Lower leg skin (tissue), 4 donors: Measurements from ENCODE around the gene MAGOH. TPM values are rescaled to one million over a fixed set of nuclear protein-coding genes. Genes with fewer than 3 reads are reported as not detected.

Experiments used
- DNase-seq, 2 donors: peaks; one replicate each; pipeline ENCODE4 v3.0.0-alpha.2; 2019; ENCODE audit warnings: low spot score in 2 of 2
- H3K4me3 ChIP-seq: fragments of 200-600 bp; sonication (generic); 2 replicates; pipeline ENCODE4 v1.5.1; 2017; ENCODE audit warnings: mild to moderate bottlenecking, low read depth; ENCODE audit not compliant: poor library complexity, severe bottlenecking
- POLR2A ChIP-seq, 2 donors: fragments of 450-650 bp; IDR thresholded peaks; one replicate each; pipeline ENCODE4 v1.6.1; 2016 to 2017; ENCODE audit warnings: antibody characterized with exemption in 2 of 2, mild to moderate bottlenecking in 1 of 2, moderate library complexity in 1 of 2
- WGBS, 2 donors: methylation state at CpG; one replicate each; pipeline ENCODE4 v1.1.5; 2018; 5-methylcytosine and 5-hydroxymethylcytosine counted together
- intact Hi-C: fragments of 100-400 bp; cut with DNase I; formaldehyde crosslinking; loops from one replicate; pipeline ENCODE4 v1.15.0; 2023; ENCODE audit warnings: low total_unique reads
- total RNA-seq, 4 donors: library from RNA; depleted of rRNA; stranded (reverse); fragments of >200 nt; gene quantifications; one replicate each; pipeline ENCODE4 v1.1.0, GENCODE V29; 2016
- TF ChIP-seq, protein P1 (sequence below), 3 donors: fragments of 450-650 bp; IDR thresholded peaks; one replicate each; pipeline ENCODE4 v1.5.1; 2016; ENCODE audit warnings: antibody characterized with exemption in 3 of 3, mild to moderate bottlenecking in 3 of 3, moderate library complexity in 2 of 3

The MAGOH gene
- total RNA-seq, 4 donors from 2014 or later, result 15.2 to 33.7 (median 21.1) TPM

DNA sequence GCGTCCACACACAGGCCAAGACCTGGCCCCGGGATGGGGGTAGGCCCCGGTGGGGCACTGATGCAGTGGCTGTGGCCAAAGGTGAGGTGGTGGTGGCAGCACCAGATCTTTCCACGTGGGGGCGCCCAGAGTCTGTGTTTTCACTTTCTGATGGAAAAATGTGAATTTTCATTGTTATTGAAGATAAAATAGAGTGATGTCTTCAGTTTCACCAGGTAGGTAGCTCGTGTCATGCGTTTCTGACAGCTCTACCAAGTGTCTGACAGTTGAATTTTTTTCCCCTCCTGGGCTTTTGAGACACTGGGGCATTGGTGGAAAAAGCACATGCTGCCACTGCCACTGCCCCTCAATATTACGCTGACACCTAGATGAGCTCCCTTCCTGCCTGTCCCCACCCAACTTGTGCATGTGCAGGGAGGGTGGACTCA lies 40.0 kb upstream of the MAGOH start:
- peak; percentile 26 to 90 for DNase-seq
- H3K4me3 ChIP-seq, result no peak overlapping the region
- intact Hi-C loops, result loop anchor here (2.0 kb wide), 1 partner anchor 114 kb away; no protein-coding TSS in a partner anchor
- TF ChIP-seq POLR2A (IDR thresholded peaks at IDR 0.05), result no peak
- TF ChIP-seq, protein P1, sequence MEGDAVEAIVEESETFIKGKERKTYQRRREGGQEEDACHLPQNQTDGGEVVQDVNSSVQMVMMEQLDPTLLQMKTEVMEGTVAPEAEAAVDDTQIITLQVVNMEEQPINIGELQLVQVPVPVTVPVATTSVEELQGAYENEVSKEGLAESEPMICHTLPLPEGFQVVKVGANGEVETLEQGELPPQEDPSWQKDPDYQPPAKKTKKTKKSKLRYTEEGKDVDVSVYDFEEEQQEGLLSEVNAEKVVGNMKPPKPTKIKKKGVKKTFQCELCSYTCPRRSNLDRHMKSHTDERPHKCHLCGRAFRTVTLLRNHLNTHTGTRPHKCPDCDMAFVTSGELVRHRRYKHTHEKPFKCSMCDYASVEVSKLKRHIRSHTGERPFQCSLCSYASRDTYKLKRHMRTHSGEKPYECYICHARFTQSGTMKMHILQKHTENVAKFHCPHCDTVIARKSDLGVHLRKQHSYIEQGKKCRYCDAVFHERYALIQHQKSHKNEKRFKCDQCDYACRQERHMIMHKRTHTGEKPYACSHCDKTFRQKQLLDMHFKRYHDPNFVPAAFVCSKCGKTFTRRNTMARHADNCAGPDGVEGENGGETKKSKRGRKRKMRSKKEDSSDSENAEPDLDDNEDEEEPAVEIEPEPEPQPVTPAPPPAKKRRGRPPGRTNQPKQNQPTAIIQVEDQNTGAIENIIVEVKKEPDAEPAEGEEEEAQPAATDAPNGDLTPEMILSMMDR (IDR thresholded peaks at IDR 0.05), result peak in 1 of 3 donors; percentile 69
- 15 to 19% methylated on average over 8 of the region's 8 CpGs for WGBS, 2 donors

DNA sequence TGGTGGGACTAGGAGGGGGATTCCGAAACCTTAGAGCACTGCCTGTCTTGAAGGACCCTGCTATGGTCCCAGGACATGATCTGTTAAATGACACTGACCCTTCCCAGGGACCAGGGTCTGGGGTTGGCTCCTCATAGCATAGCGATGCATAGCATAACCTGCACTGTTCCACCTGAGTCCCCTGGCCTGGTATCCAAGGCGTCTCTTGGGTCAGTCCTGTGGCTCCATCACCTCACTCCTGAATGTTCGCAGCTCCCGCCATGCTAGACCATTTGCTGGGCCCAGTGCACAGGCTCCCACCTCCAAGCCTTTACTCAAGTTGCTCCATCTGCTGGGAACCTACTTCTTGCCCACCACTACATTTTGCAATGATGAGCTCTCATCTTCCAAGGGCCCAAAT lies 39.0 kb upstream of the MAGOH start:
- no peak for DNase-seq
- intact Hi-C loops, result no loop called here
- TF ChIP-seq, protein P1 (IDR thresholded peaks at IDR 0.05), result no peak
- TF ChIP-seq POLR2A (IDR thresholded peaks at IDR 0.05), result no peak
- 99 to 100% methylated on average over 5 of the region's 5 CpGs for WGBS, 2 donors
- H3K4me3 ChIP-seq, result no peak overlapping the region

GRCh38 chr1:53276902-53277281 lies 38.6 kb upstream of the MAGOH start:
- WGBS, 2 donors, result 58 to 90% methylated on average over 20 to 44 of the region's 46 CpGs
- DNase-seq, result no peak
- no peak overlapping the region for H3K4me3 ChIP-seq
- TF ChIP-seq, protein P1 (IDR thresholded peaks at IDR 0.05), result no peak
- TF ChIP-seq POLR2A (IDR thresholded peaks at IDR 0.05), result no peak
- intact Hi-C loops, result no loop called here

DNA sequence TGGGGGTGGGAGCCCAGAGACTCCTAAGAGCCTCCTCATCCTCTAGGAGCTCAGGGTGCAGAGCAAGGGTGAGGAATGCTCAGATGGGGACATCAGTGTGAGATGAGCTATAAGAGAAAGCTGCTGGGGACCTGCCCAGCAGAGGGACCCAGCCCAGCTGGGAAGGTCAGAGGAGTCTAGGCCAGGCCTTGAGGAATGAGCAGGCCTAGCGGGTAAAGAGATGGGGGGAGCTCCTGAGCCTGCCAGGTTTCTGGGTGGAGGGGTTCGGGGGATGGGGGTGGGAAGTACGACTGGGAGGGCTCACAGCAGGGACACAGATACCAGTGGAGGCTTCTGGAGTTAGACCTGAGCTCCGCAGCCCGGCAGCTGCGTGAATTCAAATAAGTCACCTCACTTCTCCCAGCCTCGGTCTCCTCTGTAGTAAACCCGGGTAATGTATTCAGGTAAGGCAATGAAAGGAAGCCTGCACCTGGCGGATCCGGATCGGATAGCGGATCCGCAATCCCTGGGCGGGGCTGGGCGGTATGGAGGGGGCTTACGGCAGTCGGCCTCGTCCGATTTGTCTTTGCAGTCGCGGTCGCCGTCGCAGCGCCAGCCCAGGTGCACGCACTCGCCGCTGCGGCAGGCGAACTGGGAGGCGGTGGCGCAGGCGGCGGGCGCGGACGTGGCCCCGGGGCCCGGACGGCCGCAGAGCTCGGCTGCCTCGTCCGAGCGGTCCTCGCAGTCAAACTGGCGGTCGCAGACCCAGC lies 38.0 kb upstream of the MAGOH start:
- no peak for DNase-seq
- intact Hi-C loops, result no loop called here
- no peak for TF ChIP-seq POLR2A (IDR thresholded peaks at IDR 0.05)
- TF ChIP-seq, protein P1 (IDR thresholded peaks at IDR 0.05), result no peak
- WGBS, 2 donors, result 71 to 88% methylated on average over 36 to 47 of the region's 48 CpGs
- no peak overlapping the region for H3K4me3 ChIP-seq

DNA sequence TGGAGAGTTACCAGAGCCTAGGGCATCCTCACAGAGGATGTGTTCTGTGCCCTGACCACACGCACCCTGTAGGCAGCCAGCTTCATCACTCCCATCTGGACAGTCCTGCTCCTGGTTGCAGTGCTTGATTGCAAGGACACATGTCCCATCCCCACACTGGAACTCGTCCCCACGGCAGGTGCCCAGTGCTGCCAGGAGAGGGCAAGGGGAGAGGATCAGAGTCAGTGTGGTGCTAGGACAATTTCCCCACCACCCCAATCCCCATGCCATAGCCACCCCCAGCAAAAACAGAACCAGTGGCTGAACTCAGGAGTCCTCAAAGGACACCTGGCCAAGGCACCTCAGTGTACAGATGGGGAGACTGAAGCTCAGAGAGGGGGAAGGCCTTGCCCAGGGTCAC lies 37.2 kb upstream of the MAGOH start:
- TF ChIP-seq, protein P1 (IDR thresholded peaks at IDR 0.05), result no peak
- TF ChIP-seq POLR2A (IDR thresholded peaks at IDR 0.05), result no peak
- intact Hi-C loops, result no loop called here
- no peak overlapping the region for H3K4me3 ChIP-seq
- no peak for DNase-seq
- 90 to 95% methylated on average over 3 of the region's 3 CpGs for WGBS, 2 donors
